Measurements from ENCODE around the gene KIF7.

The KIF7 gene

DNA sequence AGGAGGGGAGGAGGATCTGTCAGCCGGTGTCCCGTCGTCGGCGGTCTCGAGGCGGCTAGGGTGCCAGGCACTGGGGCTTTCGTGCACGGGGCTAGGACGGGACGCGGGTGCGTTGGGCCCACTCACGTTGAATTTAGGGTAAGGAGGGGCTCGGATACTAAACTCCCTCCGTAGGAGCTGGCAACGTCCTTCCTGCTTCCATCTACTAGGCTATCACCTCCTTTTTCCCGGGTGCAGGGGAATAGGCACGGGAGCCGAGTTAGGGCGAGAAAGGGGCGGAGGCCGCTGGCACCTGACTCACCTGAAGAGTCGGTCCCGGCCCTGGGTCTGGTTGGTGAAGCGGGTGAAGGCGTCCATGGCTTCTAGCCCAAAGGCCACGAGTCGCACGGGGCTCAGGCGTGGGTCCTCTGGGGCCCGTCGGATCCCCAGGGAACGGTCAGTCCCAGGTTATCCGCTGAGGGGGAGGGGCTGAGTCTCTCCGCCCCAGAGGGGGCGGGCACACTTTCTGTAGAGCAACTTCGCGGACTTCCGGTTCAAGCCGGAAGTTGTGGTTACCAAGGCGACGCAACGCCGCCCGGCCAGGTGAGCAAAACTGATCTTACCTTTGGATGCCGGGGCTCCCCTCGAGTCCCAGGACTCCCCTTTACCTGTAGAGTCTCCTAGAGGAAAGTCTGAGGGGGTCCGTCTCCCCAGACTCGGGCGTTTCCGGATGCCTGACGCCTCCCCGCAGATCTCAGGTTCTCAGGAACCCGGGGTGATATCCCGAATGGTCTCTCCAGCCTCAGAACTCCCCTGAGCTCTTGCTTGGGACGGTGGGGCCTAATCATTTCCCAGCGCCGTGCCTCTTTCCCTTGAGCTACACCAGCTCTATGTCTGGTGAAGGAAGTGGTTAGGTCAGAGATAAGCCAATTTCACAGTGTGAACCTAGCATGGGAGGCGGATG, 35.3 kb upstream of the KIF7 start, which contains the start of the genes PEX11A and WDR93:
TSS of gene PEX11A (minus strand) at position 479 of the 943 bp plus-strand sequence. CDS start at position 357, 122 bp downstream.
TSS of gene WDR93 (plus strand) at position 536 of the 943 bp plus-strand sequence. CDS start 10,936 bp downstream, outside the sequence.
- H3K4me3 ChIP-seq (ENCODE audit: low read depth, low read length), result peak within 1 kb of the TSS; percentile 71
- TF ChIP-seq, protein P1, sequence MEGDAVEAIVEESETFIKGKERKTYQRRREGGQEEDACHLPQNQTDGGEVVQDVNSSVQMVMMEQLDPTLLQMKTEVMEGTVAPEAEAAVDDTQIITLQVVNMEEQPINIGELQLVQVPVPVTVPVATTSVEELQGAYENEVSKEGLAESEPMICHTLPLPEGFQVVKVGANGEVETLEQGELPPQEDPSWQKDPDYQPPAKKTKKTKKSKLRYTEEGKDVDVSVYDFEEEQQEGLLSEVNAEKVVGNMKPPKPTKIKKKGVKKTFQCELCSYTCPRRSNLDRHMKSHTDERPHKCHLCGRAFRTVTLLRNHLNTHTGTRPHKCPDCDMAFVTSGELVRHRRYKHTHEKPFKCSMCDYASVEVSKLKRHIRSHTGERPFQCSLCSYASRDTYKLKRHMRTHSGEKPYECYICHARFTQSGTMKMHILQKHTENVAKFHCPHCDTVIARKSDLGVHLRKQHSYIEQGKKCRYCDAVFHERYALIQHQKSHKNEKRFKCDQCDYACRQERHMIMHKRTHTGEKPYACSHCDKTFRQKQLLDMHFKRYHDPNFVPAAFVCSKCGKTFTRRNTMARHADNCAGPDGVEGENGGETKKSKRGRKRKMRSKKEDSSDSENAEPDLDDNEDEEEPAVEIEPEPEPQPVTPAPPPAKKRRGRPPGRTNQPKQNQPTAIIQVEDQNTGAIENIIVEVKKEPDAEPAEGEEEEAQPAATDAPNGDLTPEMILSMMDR (IDR thresholded peaks at IDR 0.05; ENCODE audit: low read depth, low read length), result no peak

DNA sequence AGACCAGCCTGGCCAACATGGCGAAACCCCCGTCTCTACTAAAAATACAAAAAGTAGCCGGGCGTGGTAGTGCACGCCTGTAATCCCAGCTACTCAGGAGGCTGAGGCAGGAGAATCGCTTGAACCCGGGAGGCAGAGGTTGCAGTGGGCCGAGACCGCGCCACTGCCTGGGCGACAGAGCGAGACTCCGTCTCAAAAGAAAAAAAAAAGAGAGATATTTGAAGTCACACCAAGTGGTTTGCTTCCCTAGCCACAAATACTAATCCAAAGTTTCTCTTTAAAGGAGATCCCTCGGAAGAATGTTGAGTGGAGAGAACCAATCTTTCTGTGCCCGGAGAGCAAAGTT, 34.6 kb upstream of the KIF7 start:
- peak overlapping the region; percentile 71 for H3K4me3 ChIP-seq (ENCODE audit: low read depth, low read length)

DNA sequence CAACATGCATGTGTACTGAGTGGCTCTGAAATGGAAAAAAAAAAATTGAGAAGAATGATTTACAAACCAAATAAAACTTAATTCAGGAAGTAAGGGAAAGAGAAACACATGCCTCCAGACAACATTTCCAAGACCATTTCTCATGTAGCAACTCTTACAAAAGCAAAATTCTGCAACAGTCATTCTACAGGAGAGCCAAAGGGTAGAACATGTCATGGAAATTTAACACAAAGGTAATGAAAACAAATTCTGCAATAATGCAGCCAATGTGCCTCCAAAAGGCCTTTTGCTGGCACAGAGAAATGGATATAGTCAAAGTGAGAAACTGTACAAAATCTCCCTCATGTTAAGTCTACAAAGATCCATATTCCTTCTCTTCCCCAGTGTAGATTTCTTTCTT, 31.3 kb upstream of the KIF7 start:
- H3K4me3 ChIP-seq (ENCODE audit: low read depth, low read length), result no peak overlapping the region
- TF ChIP-seq, protein P1 (IDR thresholded peaks at IDR 0.05; ENCODE audit: low read depth, low read length), result no peak

DNA sequence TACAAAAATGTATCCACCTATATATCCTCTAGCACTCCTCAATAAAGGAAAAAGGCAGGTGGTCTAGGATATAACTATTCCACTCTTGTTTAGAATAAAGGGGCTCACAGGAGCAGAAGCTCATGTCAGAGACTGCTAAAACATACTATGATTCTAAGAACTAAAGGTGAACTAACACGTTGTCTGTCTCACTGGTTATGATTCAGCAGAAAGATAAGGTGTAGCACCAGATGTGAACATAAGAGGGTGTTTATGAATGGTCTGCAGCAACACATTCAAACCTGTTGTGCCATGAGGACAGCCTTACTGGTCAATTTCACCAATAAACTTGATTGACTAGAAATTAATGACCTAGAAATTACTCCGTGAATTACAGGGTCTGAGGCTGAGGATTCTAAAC, 30.7 kb upstream of the KIF7 start:
- TF ChIP-seq, protein P1 (IDR thresholded peaks at IDR 0.05; ENCODE audit: low read depth, low read length), result no peak

DNA sequence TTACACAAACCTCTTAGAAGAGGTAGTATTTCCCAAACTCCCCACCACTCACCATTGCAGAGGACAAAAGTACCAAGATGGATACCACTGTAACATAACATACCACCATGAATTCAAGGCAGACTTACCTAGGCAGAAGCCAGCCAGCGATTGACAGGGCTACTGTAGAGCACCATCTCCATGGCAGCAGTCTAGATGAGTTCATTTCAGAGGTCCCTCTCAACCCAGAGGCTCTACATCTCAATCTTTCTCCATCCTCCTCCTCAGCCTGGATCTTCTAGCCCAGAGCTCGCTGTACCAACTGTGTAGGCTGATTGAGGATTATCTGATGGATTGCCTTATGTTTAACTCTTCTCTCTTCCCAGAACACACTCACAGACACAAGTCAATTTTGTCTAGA, 25.9 kb upstream of the KIF7 start:
- H3K4me3 ChIP-seq (ENCODE audit: low read depth, low read length), result no peak overlapping the region
- TF ChIP-seq, protein P1 (IDR thresholded peaks at IDR 0.05; ENCODE audit: low read depth, low read length), result no peak

More for the DNA sequence above, 30.7 kb upstream of the KIF7 start:
- no peak overlapping the region for H3K4me3 ChIP-seq (ENCODE audit: low read depth, low read length)

DNA sequence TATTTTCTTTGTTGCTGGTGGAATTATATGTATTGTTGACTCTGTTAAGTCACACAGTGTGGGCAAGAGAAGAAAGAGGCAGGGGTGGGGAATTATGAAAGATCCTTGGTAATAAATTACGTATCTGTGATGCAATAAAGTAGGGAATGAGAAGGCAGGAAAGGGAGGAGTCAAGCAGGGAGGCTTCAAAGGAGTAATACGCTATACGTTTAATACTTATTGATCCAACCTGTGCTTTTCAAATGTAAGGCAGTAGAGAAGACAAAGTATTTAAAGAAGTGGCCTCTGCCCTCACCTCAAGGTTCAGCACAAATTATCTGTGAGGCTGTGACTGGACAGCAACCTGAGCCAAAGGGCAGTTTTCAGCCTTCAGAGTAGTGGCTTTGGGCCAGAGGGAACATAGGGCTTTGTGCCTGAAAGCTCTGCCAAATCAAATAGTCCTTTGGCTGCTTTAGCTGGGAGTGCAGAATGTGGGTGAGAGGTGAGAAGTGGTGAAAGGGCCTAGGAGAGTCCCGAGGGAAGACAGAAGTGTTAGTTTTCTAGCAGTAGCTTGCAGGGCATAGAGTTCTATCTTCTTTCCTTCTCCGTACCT, 25.1 kb upstream of the KIF7 start:
- H3K4me3 ChIP-seq (ENCODE audit: low read depth, low read length), result no peak overlapping the region
- TF ChIP-seq, protein P1 (IDR thresholded peaks at IDR 0.05; ENCODE audit: low read depth, low read length), result no peak

DNA sequence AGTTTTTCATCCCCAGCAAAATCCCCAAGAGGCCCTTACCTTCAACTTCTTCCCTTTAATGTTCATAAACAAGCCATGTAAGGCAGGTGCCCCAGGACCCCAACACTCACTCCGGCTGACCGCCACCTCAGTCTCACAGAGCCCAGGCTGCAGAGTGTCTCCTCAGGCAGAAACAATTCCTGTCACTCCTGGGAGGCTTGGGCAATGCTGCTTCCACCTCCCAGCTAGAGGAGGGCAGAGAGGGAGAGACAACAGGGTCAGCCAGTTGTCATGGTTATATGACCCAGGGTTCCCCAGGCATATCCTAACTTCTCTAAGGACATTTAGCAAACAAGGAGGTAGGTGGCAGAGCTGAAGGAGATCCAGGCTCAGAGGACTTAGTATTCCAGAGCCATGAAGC, 23.9 kb upstream of the KIF7 start, which contains the start of gene PLIN1:
TSS of gene PLIN1 (minus strand) at position 156 of the 400 bp plus-strand sequence. CDS start 1,878 bp downstream, outside the sequence.
- TF ChIP-seq, protein P1 (IDR thresholded peaks at IDR 0.05; ENCODE audit: low read depth, low read length), result no peak
- H3K4me3 ChIP-seq (ENCODE audit: low read depth, low read length), result no peak within 1 kb of the TSS
